ENCODE data around the gene MEN1. TPM values are rescaled to one million over a fixed set of nuclear protein-coding genes. Genes with fewer than 3 reads are reported as not detected.

The MEN1 gene
- total and polyA plus RNA-seq, 9 of the 15 experiments (the other 6 are each of a cell fraction or from before 2014, with no cell fraction given): 3.4 to 57.2 (median 19.3) TPM

DNA sequence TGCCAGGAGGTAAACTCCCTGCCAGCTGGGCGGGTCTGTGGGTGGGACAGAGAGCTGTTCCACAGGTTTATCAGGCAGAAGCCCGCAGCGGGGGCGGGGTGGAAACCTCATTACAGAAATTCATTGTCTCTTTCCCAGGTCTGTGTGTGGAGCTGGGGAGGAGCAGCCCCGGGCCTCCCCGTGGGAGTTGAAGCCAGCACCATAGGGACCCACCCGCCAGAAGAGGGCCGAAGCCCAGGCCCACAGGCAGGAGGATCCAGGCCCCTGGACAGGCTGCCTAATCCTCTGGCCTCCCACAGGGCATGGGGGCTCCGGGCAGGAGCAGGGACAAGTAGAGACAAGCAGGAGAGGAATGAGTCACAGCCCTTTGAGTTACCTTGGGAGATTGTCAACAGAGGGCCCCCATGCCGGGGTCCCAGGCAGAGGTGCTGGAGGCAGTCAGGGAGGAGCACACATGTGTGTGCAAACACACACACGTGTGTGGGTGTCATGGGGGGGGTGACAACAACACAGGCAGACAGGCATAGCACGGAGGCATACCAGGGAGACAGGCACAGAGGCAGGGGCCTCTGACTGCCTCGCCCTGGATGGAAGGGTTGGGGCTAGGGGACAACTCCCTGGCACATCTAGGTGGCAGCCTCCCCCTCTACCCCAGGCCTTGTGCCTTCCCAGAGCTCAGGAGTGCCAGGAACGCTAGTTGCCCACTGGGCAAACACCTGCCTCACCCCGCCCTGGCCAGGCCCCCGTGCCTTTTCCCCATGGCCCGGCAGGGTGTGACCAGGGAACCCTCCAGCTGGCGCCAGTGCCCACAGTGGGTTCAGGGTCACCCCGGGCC lies 32.7 kb upstream of the MEN1 start:
- Histone ChIP-seq H3K27ac (ENCODE audit: extremely low read depth, low read depth, low read length) (peak overlapping the region; percentile 61), H3K9ac (ENCODE audit: insufficient read depth in 1 of 2, low read depth in 2 of 2, low read length in 2 of 2) (peak overlapping the region; percentile 69 to 92; a peak in 3 of 4 replicates), H2AFZ (ENCODE audit: low read depth, low read length) (peak overlapping the region; percentile 11; the same call in 1 of the 2 replicates), H3K4me1 (replicated peaks in 1 of 2; ENCODE audit: control insufficient read depth in 2 of 2, insufficient read depth in 2 of 2, low read length in 2 of 2) (peaks cover 29 to 64% of the 10 kb centered on the region in 2 experiments), H3K4me2 (ENCODE audit: insufficient read depth, low read length) (peak overlapping the region; percentile 99), H3K27me3 (ENCODE audit: control insufficient read depth in 2 of 2, insufficient read depth in 2 of 2, low read length in 2 of 2) (no peaks in the 10 kb centered on the region; a peak in 1 of 5 replicates), H3K4me3 (peak overlapping the region; percentile 56), H3K9me1 (ENCODE audit: control insufficient read depth, insufficient read depth, low read length) (no peaks in the 10 kb centered on the region), H3K79me2 (ENCODE audit: control insufficient read depth, insufficient read depth, low read length) (peaks cover 23% of the 10 kb centered on the region; the same call in 2 of the 3 replicates), H3K36me3 (ENCODE audit: control insufficient read depth, insufficient read depth, low read length) (peaks cover 21% of the 10 kb centered on the region; the same call in 2 of the 3 replicates), H4K20me1 (replicated peaks; ENCODE audit: control insufficient read depth, insufficient read depth, low read length) (no peaks in the 10 kb centered on the region), H3K9me3 (replicated peaks; ENCODE audit: control insufficient read depth, insufficient read depth, low read depth, low read length) (no peaks in the 10 kb centered on the region)
- DNase-seq (ENCODE audit: extremely low read depth in 1 of 4, low spot score in 3 of 4) (peak; percentile 58 to 73 (median 66)), ATAC-seq (peak; percentile 2; the same call in 2 of the 3 replicates), FAIRE-seq (peak; percentile 71)
- POLR2A ChIA-PET: interaction anchor here (1.3 kb wide), 1 partner anchor 35 kb away, joined by 5 read pairs; the partner anchor contains the start of gene EHD1
- BruUV-seq (replicated peaks): no TSS peak
- CTCF ChIA-PET (ENCODE audit: low intra/inter-chr PET ratio): interaction anchor here (0.6 kb wide), 1 partner anchor 33 kb away, joined by 3 read pairs; the partner anchor contains the start of gene MEN1
- 25% methylated on average over 15 of the region's 19 CpGs for WGBS (ENCODE audit: insufficient coverage, low coverage, missing lambda C conversion rate)
- intact Hi-C loops (cut with micrococcal nuclease): loop anchor here (5.0 to 10.0 kb wide), 2 partner anchors 41 to 412 kb away; partner anchors contain the start of gene MAP4K2
- in situ Hi-C loops (cut with MboI): no loop called here
- TF ChIP-seq SAP30 (IDR thresholded peaks at IDR 0.05; ENCODE audit: borderline replicate concordance, insufficient read depth, low read depth, low read length, poor library complexity, severe bottlenecking): peak; percentile 42
- no peak for TF ChIP-seq ZNF347 (CRISPR knock-in tag; IDR thresholded peaks at IDR 0.05; ENCODE audit: low read depth)
- TF ChIP-seq FOXA3 (CRISPR knock-in tag; conservative IDR thresholded peaks at IDR 0.05 in 1 of 2, IDR thresholded peaks at IDR 0.05 in 1 of 2): peak; percentile 8 to 79; a peak in 2 of 4 replicates
- no peak for TF ChIP-seq E2F1 (CRISPR knock-in tag; IDR thresholded peaks at IDR 0.05)
- TF ChIP-seq, protein P1, sequence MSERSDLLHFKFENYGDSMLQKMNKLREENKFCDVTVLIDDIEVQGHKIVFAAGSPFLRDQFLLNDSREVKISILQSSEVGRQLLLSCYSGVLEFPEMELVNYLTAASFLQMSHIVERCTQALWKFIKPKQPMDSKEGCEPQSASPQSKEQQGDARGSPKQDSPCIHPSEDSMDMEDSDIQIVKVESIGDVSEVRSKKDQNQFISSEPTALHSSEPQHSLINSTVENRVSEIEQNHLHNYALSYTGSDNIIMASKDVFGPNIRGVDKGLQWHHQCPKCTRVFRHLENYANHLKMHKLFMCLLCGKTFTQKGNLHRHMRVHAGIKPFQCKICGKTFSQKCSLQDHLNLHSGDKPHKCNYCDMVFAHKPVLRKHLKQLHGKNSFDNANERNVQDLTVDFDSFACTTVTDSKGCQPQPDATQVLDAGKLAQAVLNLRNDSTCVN (CRISPR knock-in tag; IDR thresholded peaks at IDR 0.05): peak; percentile 34; the same call in 1 of the 2 replicates
- no peak for TF ChIP-seq NEUROD1 (IDR thresholded peaks at IDR 0.05; ENCODE audit: borderline replicate concordance, low read depth, low read length, partially characterized antibody)
- TF ChIP-seq DPF2 (IDR thresholded peaks at IDR 0.05): peak; percentile 58
- TF ChIP-seq POLR3G (IDR thresholded peaks at IDR 0.05; ENCODE audit: extremely low read depth, insufficient read length, insufficient replicate concordance): no peak
- TF ChIP-seq ZBTB7A (IDR thresholded peaks at IDR 0.05; ENCODE audit: borderline replicate concordance, control insufficient read depth, low read depth, low read length): peak; percentile 84
- TF ChIP-seq JUN (IDR thresholded peaks at IDR 0.05; ENCODE audit: borderline replicate concordance, low read depth, low read length): 0 out of 2 replicates have a peak, but pooled peaks have one; percentile 20
- no peak for TF ChIP-seq JUN (CRISPR knock-in tag; IDR thresholded peaks at IDR 0.05; ENCODE audit: borderline replicate concordance)
- TF ChIP-seq TRIM25 (IDR thresholded peaks at IDR 0.05; ENCODE audit: borderline replicate concordance): 0 out of 2 replicates have a peak, but pooled peaks have one; percentile 50
- TF ChIP-seq ATF3 (IDR thresholded peaks at IDR 0.05): peak; percentile 56
- TF ChIP-seq ATF3 (CRISPR knock-in tag; conservative IDR thresholded peaks at IDR 0.05): no peak
